NCI-H524 (cell line): ENCODE results near the gene NTN1.
A peak's percentile ranks its signal among the peaks of the same experiment; 100 is the strongest.

ENCODE experiments used
- DNase-seq, 2 experiments: peaks; one replicate each; lab custom pipeline; 2025; lab: John Stamatoyannopoulos, UW

The NTN1 gene

GRCh38 chr17:9272501-9273200, 251.3 kb downstream of the NTN1 start:
- DNase-seq, result no peak

- DNase-seq, result no peak
These were observed 252.4 kb downstream of the NTN1 start for GRCh38 chr17:9273428-9274391.

GRCh38 chr17:9274973-9275372, 253.7 kb downstream of the NTN1 start:
- no peak for DNase-seq

- no peak for DNase-seq
These were observed 258.6 kb downstream of the NTN1 start for GRCh38 chr17:9279893-9280292.

- no peak for DNase-seq
These were observed 262.6 kb downstream of the NTN1 start for GRCh38 chr17:9283909-9284308.

- no peak for DNase-seq
These were observed 263.6 kb downstream of the NTN1 start for GRCh38 chr17:9284884-9285283.

- DNase-seq, result no peak
These were observed 264.5 kb downstream of the NTN1 start for GRCh38 chr17:9285602-9286427.

GRCh38 chr17:9286434-9286833, 265.1 kb downstream of the NTN1 start:
- DNase-seq, result no peak

- no peak for DNase-seq
These were observed 266.0 kb downstream of the NTN1 start for GRCh38 chr17:9287306-9287705.

- no peak for DNase-seq
These were observed 268.9 kb downstream of the NTN1 start for GRCh38 chr17:9290226-9290613.

GRCh38 chr17:9291912-9292560, 270.7 kb downstream of the NTN1 start:
- DNase-seq, result peak in 1 of 2 experiments; percentile 29

GRCh38 chr17:9292561-9292941, 271.2 kb downstream of the NTN1 start:
- no peak for DNase-seq
